Stomach (tissue), 9 donors: ENCODE measurements around the gene ATP11C. TPM values are rescaled to one million over a fixed set of nuclear protein-coding genes. Genes with fewer than 3 reads are reported as not detected.

ENCODE experiments used
- DNase-seq, 2 donors: peaks; one replicate each; pipeline versions ENCODE4 v3.0.0 to v3.0.0-alpha.2; 2013 to 2019
- H3K27ac ChIP-seq, 5 donors: fragments of 200-600 bp in 4 of 5; sonication (generic) in 4 of 5; one replicate each; pipeline ENCODE4 v1.5.1; 2013 to 2019; ENCODE audit warnings: mild to moderate bottlenecking in 1 of 5, moderate library complexity in 1 of 5
- H3K27me3 ChIP-seq, 3 donors: fragments of 200-600 bp; sonication (generic); one replicate each; pipeline ENCODE4 v1.5.1; 2017 to 2019; ENCODE audit warnings: mixed run types in 1 of 3
- H3K36me3 ChIP-seq, 4 donors: fragments of 200-600 bp; sonication (generic); 1 replicate in 3 of 4; 2 replicates in 1 of 4; pipeline ENCODE4 v1.5.1; 2016 to 2019
- H3K4me1 ChIP-seq, 4 donors: fragments of 200-600 bp; sonication (generic); one replicate each; pipeline ENCODE4 v1.5.1; 2016 to 2019
- H3K4me3 ChIP-seq, 4 donors: fragments of 200-600 bp; sonication (generic) in 3 of 4; one replicate each; pipeline ENCODE4 v1.5.1; 2016 to 2019; ENCODE audit warnings: mild to moderate bottlenecking in 1 of 4
- H3K9me3 ChIP-seq, 4 donors: fragments of 200-600 bp; sonication (generic); one replicate each; pipeline ENCODE4 v1.5.1; 2016 to 2019
- EP300 ChIP-seq: sonication (generic); formaldehyde crosslinking; IDR thresholded peaks from one replicate; pipeline ENCODE4 v1.6.1; 2017; ENCODE audit warnings: antibody characterized with exemption
- POLR2A ChIP-seq, 4 donors: fragments of 450-650 bp; IDR thresholded peaks; one replicate each; pipeline ENCODE4 v1.6.1; 2016; ENCODE audit warnings: antibody characterized with exemption in 4 of 4, control low read depth in 2 of 4, mild to moderate bottlenecking in 1 of 4, moderate library complexity in 1 of 4
- POLR2AphosphoS5 ChIP-seq, 3 donors: sonication (generic); formaldehyde crosslinking; IDR thresholded peaks; one replicate each; pipeline ENCODE4 v1.6.1; 2016; ENCODE audit warnings: antibody characterized with exemption in 3 of 3
- WGBS, 5 donors: extraction: QIAGEN DNeasy Blood & Tissue Kit in 3 of 5; methylation state at CpG; one replicate each; pipeline versions ENCODE4 v1.1.5 to v1.1.7; 2013 to 2018; 5-methylcytosine and 5-hydroxymethylcytosine counted together
- intact Hi-C: fragments of 100-400 bp; cut with DNase I; formaldehyde crosslinking; loops from one replicate; pipeline ENCODE4 v1.15.1; 2023; ENCODE audit warnings: low total_unique reads
- polyA plus RNA-seq, 3 donors: library from polyadenylated mRNA; stranded (reverse); fragments of 200-250 nt; gene quantifications; one replicate each; pipeline ENCODE4 v1.2.3, GENCODE V29; 2013
- total RNA-seq, 5 donors: library from RNA; depleted of rRNA; stranded (reverse); fragments of >200 nt; gene quantifications; one replicate each; pipeline versions ENCODE4 v1.1.0 to v1.2.3, GENCODE V29; 2014 to 2016
- TF ChIP-seq, protein P1 (sequence below), 7 experiments: fragments of 450-650 bp in 4 of 7; fragments of 200-600 bp in 3 of 7; sonication (generic) in 3 of 7; IDR thresholded peaks; one replicate each; pipeline ENCODE4 v1.5.1; 2016 to 2019; ENCODE audit warnings: antibody characterized with exemption in 7 of 7, control low read depth in 2 of 7, mild to moderate bottlenecking in 1 of 7
- donor health status: healthy with polysubstance abuse.
- donor health status: Bipolar disorder and iron deficiency.
- donor health status: healthy.

ATP11C gene
- total and polyA plus RNA-seq, 8 donors, result 3.3 to 46.4 (median 10.9) TPM

DNA sequence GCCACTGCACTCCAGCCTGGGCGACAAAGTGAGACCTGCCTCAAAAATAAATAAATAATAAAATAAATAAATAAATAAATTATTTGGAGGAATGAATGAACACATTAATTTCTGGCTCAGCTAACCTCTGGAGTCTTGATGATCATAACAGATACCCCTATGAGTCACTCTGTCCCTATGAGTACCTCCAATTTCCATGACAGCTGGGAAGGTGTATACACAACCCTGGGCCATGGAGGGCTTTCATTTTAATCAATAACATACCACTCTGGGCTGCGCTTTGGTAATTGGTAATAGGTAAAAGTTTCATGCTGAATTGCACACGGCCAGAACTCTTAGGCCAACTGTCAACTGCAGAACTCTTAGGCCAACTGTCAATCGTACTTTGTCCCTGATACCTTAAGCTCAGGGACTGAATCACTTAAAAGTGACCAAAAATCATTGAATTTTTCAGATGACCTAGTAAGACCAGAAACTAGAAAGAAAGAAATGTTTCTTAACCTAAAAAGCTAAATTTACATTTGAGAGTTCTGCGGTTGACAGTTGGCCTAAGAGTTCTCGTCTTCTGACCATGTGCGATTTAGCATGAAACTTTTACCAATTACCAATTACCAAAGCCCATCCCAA, 112.4 kb downstream of the ATP11C start:
- intact Hi-C loops, result no loop called here
- DNase-seq, result no peak
- H3K9me3 ChIP-seq, result no peaks in the 10 kb centered on the region
- TF ChIP-seq, protein P1, sequence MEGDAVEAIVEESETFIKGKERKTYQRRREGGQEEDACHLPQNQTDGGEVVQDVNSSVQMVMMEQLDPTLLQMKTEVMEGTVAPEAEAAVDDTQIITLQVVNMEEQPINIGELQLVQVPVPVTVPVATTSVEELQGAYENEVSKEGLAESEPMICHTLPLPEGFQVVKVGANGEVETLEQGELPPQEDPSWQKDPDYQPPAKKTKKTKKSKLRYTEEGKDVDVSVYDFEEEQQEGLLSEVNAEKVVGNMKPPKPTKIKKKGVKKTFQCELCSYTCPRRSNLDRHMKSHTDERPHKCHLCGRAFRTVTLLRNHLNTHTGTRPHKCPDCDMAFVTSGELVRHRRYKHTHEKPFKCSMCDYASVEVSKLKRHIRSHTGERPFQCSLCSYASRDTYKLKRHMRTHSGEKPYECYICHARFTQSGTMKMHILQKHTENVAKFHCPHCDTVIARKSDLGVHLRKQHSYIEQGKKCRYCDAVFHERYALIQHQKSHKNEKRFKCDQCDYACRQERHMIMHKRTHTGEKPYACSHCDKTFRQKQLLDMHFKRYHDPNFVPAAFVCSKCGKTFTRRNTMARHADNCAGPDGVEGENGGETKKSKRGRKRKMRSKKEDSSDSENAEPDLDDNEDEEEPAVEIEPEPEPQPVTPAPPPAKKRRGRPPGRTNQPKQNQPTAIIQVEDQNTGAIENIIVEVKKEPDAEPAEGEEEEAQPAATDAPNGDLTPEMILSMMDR (IDR thresholded peaks at IDR 0.05), result no peak
- TF ChIP-seq POLR2AphosphoS5 (IDR thresholded peaks at IDR 0.05) (no peak), POLR2A (IDR thresholded peaks at IDR 0.05) (no peak), EP300 (no peak)
- no peak overlapping the region for H3K27ac ChIP-seq
- no peak overlapping the region for H3K4me3 ChIP-seq
- H3K36me3 ChIP-seq, result peaks cover 0 to 4% (median 0%) of the 10 kb centered on the region in 4 donors
- no peaks in the 10 kb centered on the region for H3K27me3 ChIP-seq
- peaks cover 0 to 6% (median 0%) of the 10 kb centered on the region in 4 donors for H3K4me1 ChIP-seq
- 87 to 99% (median 97%) methylated on average over 7 of the region's 7 CpGs for WGBS, 5 donors

DNA sequence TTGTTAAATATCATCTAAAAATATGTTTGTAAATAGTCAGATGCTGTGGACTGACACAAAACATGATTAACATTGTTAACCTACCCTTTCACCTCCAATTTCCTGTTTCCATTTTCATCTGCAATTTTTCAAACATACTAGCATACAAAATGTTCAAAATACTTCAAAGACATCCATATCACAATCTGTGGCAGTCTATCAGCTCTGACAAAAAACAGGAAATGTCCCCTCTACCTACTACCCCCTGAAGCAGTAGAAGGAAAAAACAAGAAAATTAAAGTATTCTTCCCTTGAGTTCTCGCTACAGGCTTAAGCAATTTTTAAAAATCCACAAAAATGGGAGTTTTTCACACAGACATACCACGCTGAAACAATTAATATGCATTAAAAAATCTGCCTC, 116.6 kb downstream of the ATP11C start:
- H3K36me3 ChIP-seq, result peaks cover 0 to 13% (median 5%) of the 10 kb centered on the region in 4 donors
- no peaks in the 10 kb centered on the region for H3K27me3 ChIP-seq
- DNase-seq, result no peak
- WGBS, 5 donors, result 63 to 85% (median 80%) methylated on average over 2 of the region's 2 CpGs
- H3K27ac ChIP-seq, result no peak overlapping the region
- no peak overlapping the region for H3K4me3 ChIP-seq
- H3K4me1 ChIP-seq, result no peaks in the 10 kb centered on the region
- TF ChIP-seq, protein P1 (IDR thresholded peaks at IDR 0.05), result no peak
- TF ChIP-seq POLR2AphosphoS5 (IDR thresholded peaks at IDR 0.05) (no peak), EP300 (no peak), POLR2A (IDR thresholded peaks at IDR 0.05) (no peak)
- no peaks in the 10 kb centered on the region for H3K9me3 ChIP-seq
- intact Hi-C loops, result no loop called here

DNA sequence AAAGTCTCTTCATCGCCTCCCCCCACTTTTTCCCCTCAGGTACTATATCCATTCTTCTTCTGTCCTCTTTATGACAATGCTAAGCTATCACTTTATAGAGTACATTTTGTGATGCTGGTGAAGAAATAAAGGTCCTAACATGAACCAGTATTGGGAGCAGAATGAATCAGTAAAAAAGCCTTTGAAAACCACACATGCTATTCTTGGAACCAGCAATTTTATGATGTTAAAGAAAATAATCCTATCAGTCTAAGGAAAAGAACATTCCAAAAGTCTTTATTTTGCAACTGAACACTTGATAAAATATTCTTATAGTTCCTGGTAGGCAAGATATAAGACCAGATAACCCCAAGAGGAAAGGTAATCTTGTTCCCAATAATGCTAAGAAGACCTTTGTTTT, 117.1 kb downstream of the ATP11C start:
- intact Hi-C loops, result no loop called here
- no peak for DNase-seq
- Histone ChIP-seq H3K4me3 (no peak overlapping the region), H3K36me3 (peaks cover 0 to 13% (median 5%) of the 10 kb centered on the region in 4 donors), H3K9me3 (no peaks in the 10 kb centered on the region), H3K27ac (no peak overlapping the region), H3K27me3 (no peaks in the 10 kb centered on the region), H3K4me1 (no peaks in the 10 kb centered on the region)
- WGBS, 5 donors, result 76 to 100% (median 90%) methylated on average over 1 of the region's 1 CpG
- TF ChIP-seq POLR2A (IDR thresholded peaks at IDR 0.05) (no peak), EP300 (no peak), POLR2AphosphoS5 (IDR thresholded peaks at IDR 0.05) (no peak)
- TF ChIP-seq, protein P1 (IDR thresholded peaks at IDR 0.05), result no peak

DNA sequence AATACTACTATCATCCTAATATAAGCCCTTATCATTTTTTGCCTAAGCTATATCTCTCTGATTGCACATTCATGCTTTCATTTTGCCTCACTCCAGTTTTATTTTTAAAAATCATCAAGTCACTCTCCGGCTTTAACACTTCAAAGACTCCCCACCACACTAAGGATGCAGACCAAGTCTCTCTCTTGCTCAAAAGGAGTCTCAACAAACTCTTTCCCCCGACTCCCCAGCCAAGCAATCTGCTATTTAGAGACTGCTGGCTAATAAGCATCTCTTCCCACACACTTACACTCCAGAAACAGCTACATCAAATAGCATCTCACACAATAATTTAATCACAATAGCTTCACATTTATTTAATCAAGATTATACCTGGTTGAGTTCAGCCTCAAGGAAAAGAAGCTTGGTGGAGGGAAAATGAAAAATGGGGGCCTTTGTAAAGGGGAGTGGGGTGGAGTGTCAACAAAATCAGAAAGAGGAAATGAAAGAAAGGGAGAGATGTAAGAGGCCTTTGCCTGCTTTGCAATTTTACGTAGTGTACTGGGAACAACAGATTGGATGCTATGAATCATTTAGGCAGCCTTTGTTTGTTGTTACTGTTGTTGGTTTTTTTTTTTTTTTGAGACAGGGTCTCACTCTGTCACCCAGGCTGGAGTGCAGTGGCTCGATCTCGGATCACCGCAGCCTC, 120.8 kb downstream of the ATP11C start:
- 79 to 94% (median 89%) methylated on average over 6 of the region's 6 CpGs for WGBS, 5 donors
- intact Hi-C loops, result no loop called here
- TF ChIP-seq POLR2A (IDR thresholded peaks at IDR 0.05) (no peak), POLR2AphosphoS5 (IDR thresholded peaks at IDR 0.05) (no peak), EP300 (no peak)
- TF ChIP-seq, protein P1 (IDR thresholded peaks at IDR 0.05), result no peak
- Histone ChIP-seq H3K9me3 (no peaks in the 10 kb centered on the region), H3K36me3 (peaks cover 0 to 9% (median 5%) of the 10 kb centered on the region in 4 donors), H3K4me3 (no peak overlapping the region), H3K27me3 (no peaks in the 10 kb centered on the region), H3K4me1 (no peaks in the 10 kb centered on the region), H3K27ac (no peak overlapping the region)
- no peak for DNase-seq
